ENCODE results near the gene GRAMD1B.

DNA sequence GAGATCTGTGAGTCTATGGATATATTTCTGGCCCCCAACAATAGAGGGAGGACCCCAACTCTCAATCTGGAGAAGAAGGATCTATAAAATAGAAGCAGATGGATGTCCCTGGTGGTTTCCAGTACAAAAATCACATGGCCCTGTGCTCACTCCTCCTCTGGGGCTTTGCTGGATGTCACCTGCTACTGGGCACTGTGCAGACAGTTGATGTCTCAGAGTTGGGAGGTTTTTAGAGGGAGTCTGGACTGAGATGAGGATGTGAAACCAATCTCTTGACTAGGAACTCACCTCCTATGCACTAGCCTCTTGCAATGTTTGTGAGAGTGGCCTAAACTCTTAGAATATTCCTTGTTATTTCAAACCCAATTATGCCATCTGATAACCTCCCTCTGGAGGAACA, 117.1 kb downstream of the GRAMD1B start:
- TF ChIP-seq, protein P1, sequence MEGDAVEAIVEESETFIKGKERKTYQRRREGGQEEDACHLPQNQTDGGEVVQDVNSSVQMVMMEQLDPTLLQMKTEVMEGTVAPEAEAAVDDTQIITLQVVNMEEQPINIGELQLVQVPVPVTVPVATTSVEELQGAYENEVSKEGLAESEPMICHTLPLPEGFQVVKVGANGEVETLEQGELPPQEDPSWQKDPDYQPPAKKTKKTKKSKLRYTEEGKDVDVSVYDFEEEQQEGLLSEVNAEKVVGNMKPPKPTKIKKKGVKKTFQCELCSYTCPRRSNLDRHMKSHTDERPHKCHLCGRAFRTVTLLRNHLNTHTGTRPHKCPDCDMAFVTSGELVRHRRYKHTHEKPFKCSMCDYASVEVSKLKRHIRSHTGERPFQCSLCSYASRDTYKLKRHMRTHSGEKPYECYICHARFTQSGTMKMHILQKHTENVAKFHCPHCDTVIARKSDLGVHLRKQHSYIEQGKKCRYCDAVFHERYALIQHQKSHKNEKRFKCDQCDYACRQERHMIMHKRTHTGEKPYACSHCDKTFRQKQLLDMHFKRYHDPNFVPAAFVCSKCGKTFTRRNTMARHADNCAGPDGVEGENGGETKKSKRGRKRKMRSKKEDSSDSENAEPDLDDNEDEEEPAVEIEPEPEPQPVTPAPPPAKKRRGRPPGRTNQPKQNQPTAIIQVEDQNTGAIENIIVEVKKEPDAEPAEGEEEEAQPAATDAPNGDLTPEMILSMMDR (IDR thresholded peaks at IDR 0.05) = no peak
- TF ChIP-seq POLR2A (IDR thresholded peaks at IDR 0.05) (no peak), POLR2AphosphoS5 (IDR thresholded peaks at IDR 0.05) (no peak), EP300 (IDR thresholded peaks at IDR 0.05) (no peak)
